HG02885 (cell line): ENCODE results near the gene ZDHHC5.
A peak's percentile ranks its signal among the peaks of the same experiment; 100 is the strongest.

Experiments
- ATAC-seq: cut with Tn5 transposase; IDR thresholded peaks from one replicate; pipeline ENCODE4 v1.9.1; 2021; ENCODE audit warnings: mild to moderate bottlenecking; ENCODE audit not compliant: unreplicated experiment, poor library complexity

ZDHHC5 gene, protein sequence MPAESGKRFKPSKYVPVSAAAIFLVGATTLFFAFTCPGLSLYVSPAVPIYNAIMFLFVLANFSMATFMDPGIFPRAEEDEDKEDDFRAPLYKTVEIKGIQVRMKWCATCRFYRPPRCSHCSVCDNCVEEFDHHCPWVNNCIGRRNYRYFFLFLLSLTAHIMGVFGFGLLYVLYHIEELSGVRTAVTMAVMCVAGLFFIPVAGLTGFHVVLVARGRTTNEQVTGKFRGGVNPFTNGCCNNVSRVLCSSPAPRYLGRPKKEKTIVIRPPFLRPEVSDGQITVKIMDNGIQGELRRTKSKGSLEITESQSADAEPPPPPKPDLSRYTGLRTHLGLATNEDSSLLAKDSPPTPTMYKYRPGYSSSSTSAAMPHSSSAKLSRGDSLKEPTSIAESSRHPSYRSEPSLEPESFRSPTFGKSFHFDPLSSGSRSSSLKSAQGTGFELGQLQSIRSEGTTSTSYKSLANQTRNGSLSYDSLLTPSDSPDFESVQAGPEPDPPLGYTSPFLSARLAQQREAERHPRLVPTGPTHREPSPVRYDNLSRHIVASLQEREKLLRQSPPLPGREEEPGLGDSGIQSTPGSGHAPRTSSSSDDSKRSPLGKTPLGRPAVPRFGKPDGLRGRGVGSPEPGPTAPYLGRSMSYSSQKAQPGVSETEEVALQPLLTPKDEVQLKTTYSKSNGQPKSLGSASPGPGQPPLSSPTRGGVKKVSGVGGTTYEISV

DNA sequence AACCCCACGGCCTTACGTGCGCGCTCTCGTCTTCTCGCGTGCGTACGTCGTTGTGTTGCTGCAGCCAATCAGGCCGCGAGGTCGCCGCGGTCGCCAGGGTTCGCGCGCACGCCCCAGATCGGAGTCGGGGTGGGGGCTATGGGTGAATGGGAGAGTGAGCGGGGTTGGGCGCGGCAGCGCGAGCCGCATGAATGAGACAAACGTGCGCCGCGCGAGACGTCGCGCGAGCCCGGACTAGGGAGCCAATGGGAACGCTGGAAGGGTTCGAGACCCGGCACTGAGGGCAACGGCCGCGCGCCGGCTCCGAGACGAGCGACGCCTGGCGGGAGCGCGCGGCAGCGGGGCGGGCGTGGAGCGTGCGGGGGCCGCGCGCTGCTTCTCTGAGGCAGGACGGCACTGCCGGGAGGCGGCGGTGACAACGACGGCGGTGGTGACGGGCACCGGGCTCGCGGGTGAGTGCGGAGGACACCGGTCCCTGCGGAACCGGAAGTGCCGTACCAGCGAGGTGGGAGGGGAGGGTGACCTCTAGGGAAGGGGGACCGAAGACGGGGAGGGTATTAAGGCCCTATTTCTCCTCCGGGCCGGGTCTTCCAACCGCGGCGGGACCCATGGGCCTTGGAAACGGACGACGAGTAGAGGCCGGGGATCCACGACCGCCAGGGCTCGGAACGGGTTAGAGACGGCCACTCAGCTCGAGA lies at the start of gene ZDHHC5:
TSS of gene ZDHHC5 (plus strand) at position 379 of the 698 bp plus-strand sequence. CDS start 4,977 bp downstream, outside the sequence.
- ATAC-seq: peak; percentile 83

DNA sequence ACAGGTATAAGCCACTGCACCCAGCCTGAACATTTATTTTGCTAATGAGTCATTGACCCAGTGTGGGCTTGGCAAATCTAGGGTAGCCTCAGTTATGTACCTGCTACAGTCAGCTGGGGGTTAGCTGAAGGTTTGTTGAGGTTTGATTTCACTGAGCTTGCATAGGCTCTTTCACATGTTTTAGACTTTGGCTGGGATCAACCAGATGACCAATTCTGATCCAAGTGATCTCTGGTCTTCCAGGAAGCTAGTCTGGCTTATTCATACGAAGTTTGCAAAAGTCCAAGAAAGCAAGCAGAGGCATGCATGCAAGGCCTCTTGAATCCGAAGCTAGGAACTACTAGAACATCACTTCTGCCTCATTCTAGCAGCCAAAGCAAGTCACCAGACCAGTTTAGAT lies 49.5 kb upstream of the ZDHHC5 start:
- no peak for ATAC-seq

DNA sequence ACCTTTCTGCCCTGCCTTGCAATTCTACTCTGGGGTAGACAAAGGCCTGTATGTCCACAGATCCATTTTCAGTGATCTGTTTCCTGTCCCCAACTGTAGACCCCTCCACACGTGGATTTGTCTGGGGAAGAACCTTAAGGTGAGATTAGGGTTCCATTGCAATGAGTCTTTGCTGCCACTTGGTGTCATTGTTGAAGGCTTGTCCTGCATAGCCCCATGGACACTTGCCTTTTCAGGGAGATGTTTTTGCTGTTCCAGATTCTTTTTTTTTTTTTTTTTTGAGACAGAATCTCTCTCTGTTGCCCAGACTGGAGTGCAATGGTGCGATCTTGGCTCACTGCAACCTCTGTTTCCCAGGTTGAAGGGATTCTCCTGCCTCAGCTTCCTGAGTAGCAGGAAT lies 48.6 kb upstream of the ZDHHC5 start:
- no peak for ATAC-seq

DNA sequence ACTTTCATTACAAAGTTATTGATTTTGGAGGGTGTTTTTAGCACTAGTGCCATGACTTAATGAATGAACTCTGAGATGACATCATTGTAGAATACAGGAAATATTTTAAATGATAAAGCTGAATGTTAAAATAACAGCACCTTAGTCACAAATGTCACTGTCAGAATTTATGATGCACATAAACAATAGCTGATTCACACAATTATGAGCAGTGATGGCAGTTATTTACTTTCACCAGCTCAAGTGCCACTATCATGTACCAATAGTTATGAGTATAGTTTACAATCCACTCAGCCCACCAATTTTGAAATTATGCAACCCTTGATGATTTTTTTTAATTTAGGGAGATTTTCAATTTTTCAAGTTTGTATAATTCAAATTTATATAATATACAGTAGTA lies 47.4 kb upstream of the ZDHHC5 start:
- no peak for ATAC-seq

DNA sequence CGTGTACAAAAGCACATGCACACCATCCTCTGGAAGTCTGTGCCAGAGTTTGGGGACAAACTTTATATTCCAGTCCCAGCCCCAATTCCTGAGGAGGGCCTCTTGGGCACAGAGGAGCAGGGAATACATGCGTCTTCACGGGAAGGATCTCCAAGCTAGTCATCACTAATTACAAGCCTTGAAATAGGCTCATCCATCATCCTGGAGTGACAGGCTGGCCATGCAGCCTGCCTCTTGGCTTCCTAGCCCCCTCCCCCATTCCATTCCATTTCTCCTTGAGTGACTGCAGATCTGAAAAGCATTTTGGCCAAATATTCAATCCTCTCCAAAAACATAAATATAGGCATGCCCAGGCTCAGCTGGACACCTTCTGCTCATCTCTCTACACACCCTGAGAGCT lies 45.7 kb upstream of the ZDHHC5 start:
- no peak for ATAC-seq

DNA sequence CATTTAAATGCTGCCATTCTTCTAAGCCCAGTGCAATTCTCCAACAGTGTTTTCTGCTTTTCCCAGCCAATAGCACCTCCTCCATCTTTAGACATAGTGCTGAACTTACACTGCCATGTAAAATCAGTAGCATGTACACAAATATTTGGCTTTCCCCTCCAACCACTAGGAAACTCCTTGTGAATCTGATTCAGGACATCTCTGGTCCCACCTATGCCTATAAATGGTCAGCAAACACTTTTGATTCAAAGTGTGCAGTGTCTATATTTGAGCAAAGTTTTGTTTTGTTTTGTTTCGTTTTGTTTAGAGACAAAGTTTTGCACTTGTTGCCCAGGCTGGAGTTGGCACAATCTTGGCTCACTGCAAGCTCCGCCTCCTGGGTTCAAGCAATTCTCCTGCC lies 43.0 kb upstream of the ZDHHC5 start:
- ATAC-seq: no peak

DNA sequence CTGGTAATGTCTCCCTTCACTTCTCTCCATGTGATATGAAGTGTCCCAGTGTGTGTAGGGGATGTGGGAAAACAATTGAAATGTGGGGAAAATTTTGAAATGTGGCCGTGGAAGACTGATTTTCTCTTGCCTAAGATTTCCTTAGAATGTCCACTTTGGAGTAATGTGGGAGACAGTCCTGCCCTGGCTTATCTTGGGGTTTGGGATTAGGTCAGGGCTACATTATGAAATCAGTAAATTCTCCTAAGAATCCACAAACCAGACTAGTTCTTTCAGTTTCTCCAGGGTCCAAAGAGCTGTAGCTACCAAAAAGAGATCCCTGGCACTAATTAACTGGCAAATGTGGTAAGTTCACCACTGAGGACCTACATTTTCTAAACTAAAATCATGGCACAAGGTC lies 41.0 kb upstream of the ZDHHC5 start:
- no peak for ATAC-seq

DNA sequence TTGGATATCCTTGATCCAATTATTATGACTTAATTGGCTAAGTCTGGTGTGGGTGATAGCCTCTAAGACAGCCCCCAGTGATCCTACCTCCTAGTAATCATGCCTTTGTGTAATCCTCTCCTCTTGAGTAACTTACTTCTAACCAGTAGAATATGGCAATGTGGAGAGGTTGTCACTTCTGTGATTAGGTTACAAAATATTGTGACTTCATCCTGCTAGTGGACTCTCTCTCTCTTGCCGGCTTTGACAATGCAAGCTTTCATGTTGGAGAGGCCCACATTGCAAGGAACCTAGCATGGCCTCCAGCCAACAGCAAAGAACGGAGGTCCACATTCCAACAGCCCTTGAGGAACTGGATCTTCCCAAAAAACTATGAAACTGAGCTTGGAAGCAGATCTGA lies 37.7 kb upstream of the ZDHHC5 start:
- ATAC-seq: no peak

DNA sequence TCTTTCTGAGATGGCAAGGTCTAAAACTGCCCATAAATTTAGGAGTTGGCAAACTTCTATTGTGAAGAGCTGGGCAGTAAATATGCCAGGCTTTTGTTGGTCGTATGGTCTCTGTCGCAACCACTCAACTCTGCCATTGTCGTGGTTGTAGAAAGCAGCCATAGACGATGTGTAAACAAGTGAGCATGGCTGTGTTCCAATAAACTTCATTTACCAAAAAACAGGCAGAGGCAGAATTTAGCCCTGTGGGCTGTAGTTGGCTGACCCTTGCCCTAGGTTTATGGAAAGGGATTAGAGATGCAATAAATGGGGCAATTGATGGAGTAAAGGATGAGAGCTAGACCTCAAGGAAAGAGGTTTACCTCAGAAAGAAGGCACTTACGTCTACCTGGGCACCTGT lies 35.8 kb upstream of the ZDHHC5 start:
- no peak for ATAC-seq

DNA sequence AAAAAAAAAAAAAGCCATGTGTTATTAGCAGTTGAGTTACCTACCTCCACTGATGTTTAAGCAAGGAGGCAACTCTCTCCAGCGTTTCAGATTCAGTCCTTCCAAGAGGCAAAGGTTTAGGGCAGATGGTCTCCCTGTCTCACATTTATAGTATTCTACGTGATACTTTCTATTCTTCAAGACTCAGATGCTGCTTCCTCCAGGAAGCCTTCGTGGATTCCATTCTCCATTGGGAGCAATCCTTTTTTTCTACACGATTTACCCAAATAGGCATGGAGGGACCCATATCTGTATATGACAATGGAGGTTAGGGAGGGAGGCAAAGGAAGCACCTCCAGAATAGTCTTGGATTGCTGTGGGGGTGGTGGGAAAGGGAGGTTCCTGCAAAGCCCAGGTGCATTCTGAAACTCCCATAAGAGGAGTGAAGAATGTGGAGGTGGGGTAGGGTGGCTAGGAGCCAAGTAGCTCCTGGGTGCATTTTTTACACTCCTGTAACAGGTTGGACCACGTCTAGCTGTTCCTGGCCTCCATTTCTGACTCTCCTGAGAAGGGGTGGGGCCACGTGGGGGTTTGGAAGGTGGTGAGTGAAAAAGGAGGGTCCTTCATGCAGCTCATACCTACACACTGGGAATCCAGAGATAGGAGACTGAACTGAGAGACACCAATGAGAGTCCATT lies 34.4 kb upstream of the ZDHHC5 start:
- no peak for ATAC-seq

DNA sequence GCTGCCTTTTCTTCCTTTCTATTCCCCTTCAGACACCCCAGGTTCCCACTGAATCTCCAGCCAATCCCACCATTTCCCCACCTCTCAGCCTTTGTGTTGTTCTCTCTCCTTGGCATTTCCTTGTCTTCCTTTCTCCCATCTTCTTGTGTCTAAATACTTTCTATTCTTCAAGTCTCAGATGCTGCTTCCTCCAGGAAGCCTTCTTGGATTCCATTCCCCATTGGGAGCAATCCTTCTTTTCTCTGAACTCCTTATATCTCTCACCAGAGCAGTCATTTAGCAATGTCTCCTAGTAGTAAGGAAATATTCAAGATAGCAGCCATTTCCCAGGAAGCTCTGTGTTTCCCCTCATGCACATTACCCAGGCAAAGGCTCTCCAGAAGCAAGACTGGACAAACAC lies 33.6 kb upstream of the ZDHHC5 start:
- ATAC-seq: no peak

DNA sequence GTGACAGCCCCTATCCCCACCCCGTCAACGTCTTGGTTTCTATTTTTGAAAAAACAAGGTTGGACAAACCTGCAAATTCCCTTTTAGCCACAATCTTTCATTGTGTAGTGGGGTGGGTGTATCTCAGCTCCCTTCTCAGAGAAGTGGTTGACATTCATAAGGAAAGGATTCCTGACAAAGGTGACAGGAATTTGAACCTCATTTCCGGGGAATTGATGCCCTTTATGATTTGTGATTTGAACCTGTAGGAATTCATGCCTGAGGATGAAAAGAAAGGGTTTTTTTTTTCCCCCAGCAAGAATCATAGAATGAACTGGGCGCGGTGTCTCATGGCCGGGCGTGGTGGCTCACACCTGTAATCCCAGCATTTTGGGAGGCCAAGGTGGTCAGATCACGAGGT lies 32.7 kb upstream of the ZDHHC5 start:
- no peak for ATAC-seq

DNA sequence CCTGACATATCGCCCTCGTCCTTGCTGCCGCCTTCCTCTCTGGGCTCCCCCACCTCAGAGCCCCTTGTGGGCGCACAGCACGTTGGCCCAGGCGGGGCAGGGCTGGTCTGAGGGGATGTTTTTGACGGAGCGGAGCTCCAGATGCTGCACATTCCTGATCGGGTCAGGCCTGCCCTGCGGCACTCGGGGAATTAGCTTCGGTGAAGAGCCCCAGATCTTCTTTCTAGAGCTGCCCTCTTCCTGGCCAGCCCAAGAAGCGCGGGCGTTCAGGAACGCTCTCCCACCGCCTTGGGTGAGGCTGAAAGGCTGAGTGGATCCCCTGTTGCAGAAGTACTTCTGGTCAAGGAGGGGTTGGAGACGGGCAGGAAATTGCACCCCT lies 30.3 kb upstream of the ZDHHC5 start:
- no peak for ATAC-seq

DNA sequence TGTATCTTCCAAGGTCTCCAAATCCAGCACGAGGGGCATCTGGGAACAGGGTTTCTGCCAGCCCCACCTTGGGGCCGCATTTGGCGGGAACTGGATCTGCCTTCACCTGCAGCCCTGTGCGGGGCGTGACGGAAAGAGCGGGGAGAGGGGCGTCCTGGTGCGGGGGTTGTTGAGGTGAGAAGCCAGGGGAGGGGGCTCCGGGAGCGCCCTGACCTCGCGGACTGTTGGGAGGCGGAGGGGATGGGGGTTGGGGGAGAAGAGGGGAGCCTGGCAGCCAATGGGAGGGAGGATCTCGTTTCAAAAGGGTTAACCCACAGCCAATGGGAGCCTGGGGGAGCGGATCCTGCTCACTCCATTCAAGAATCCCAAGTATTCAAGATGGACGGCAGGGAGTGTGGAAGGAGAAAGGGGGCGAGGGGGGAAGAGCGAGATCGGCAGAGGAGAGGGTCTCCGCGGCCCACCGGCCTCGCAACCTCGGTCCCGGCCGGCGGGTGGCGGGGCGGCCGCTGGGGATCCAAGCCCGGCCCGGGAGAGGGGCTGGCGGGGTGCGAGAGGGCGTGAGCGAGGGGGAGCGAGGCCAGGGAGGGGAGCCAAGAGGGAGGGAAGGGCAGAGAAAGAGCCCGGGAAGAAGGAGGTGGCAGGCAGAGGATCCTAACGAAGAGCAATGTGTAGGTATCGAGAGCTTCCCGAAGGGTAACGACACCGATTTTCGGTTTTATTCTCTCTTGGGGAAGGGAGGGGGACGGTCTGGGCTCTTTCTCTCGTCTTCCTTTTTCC lies 29.7 kb upstream of the ZDHHC5 start:
- no peak for ATAC-seq

DNA sequence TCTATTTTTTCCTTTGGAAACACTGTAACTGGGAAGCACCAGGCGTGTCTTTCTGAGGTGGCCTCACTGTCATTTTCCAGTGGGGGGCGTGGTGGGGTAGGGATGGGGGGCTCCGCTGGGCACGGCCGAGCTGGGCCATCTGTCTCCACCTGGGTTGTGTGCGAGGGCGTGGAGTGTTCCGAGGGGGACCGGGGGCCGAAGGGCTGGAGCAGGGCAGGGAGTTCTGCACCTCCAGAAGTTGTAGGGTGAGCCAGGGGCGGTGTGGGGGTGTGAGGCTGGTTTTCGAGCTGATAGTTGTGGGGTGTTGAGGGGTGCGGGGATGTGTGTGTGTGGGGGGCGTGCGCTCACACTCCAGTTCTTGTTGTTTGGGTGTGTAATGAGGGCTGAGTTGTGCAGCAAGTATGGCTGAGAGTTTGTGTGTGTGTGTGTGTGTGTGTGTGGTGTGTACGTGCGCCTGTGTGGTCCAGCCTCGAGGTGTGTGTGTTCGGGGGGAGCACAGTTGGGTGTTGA lies 29.0 kb upstream of the ZDHHC5 start:
- no peak for ATAC-seq

DNA sequence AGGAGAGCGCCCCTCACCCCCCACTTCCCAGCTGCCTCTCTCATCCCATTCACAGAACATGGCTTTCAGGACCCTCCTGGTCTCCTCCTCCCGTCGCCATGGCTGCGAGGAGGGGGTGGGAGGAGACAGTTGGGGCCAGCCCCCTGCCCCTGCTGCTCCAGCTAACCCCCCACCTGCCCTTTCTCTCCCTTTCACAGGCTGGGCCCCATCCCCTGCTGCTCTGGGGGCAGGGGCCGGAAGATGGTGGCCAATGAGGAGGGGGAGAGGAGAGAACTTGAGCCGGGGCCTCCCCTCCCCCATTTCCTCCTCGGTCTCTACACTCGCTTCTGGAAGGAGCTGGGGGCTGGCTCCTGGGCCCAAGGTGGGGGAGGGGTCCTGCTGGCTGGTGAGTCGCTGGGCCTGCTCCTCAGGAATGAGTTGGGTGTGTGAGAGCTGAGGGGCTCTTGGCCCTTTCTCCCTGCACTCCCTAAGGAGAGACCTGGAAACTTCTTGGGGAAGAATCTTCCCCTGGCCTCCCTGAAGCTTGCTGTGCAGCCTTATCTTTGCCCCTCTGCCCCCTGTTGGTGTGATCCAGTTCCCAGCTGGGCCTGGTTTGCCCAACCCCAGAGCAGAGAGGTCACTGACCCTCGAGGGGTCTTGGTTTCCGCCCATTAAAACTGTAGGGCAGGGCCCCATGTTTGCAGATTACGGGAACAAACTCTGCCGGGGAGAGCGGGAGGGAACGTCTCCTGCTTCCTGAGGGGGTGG lies 28.4 kb upstream of the ZDHHC5 start:
- ATAC-seq: no peak

DNA sequence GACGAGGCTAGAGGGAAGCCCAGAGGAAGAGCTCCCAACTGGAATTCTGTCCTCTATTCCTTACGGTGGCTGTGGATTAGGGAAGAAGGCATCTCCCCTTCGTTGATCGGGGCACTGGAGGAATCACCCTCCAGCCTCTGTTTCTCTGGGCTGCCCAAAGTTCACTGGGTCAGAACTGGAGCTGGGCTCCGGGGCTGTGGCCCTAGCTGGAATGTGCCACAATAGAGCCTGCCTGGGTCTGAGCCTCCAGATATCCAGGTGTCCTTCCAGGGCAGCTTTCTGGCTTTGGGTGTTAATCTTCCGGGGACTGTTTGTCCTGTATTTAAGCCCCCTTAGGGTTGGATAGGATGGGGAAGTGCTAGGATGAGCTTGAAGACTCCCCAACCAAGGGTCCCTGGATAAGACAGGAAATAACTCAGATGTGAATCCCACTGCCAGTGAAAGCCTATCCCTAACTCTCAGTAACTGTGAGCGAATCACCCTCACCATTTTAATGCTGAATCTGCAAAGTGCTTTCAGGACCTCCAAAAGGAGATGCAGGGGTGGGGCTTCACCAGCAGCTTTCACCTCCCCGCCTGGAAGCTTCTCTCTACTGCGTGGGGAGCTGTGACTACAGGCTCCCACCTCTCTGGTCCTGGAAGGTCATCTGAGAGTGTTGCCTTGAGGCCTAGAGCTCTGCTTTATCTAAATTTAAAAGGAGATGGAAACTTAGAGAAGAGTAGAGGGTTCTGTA lies 27.7 kb upstream of the ZDHHC5 start:
- no peak for ATAC-seq

DNA sequence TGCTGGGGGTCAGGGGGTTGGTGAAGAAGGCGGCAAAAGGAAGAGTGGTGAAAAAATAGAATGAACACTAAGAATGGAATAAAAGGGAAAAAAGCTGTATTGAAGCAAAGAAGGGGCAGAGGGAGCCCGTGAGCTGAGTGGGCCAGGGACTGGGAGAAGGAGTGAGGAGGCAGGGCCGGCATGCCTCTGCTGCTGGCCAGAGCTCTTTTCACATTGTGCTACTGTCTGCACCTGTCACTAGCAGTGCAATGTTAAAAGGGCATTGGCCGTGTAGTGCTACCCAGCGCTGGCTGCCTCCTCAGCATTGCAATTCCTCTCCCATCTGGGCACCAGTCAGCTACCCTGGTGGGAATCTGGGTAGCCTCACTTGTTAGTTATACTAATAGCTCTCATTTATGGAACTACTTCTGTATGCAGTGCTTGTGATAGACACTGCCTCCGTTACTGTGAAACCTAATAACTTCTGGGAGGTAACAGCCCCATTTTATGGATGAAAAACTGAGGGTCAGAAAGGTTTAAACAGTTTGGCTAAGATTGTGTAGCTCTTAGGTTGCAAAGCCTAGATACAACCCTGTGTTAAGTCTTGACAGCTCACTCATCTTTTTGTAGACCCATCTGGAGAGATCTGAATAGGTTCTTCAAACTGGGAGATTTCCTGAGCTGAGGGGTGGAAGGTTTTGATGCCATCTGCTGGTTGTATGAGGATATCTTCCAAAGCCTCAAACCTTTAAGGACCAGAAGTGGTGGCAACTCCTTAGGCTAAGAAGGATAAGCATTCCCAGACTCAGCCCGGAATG lies 26.7 kb upstream of the ZDHHC5 start:
- peak; percentile 39 for ATAC-seq
